ENCODE measurements around the gene ACAA2. TPM values are rescaled to one million over a fixed set of nuclear protein-coding genes. Genes with fewer than 3 reads are reported as not detected.

Gene ACAA2
- total and polyA plus RNA-seq, 2 experiments from 2014 or later: 91.1 to 126 TPM

- TF ChIP-seq, protein P1, sequence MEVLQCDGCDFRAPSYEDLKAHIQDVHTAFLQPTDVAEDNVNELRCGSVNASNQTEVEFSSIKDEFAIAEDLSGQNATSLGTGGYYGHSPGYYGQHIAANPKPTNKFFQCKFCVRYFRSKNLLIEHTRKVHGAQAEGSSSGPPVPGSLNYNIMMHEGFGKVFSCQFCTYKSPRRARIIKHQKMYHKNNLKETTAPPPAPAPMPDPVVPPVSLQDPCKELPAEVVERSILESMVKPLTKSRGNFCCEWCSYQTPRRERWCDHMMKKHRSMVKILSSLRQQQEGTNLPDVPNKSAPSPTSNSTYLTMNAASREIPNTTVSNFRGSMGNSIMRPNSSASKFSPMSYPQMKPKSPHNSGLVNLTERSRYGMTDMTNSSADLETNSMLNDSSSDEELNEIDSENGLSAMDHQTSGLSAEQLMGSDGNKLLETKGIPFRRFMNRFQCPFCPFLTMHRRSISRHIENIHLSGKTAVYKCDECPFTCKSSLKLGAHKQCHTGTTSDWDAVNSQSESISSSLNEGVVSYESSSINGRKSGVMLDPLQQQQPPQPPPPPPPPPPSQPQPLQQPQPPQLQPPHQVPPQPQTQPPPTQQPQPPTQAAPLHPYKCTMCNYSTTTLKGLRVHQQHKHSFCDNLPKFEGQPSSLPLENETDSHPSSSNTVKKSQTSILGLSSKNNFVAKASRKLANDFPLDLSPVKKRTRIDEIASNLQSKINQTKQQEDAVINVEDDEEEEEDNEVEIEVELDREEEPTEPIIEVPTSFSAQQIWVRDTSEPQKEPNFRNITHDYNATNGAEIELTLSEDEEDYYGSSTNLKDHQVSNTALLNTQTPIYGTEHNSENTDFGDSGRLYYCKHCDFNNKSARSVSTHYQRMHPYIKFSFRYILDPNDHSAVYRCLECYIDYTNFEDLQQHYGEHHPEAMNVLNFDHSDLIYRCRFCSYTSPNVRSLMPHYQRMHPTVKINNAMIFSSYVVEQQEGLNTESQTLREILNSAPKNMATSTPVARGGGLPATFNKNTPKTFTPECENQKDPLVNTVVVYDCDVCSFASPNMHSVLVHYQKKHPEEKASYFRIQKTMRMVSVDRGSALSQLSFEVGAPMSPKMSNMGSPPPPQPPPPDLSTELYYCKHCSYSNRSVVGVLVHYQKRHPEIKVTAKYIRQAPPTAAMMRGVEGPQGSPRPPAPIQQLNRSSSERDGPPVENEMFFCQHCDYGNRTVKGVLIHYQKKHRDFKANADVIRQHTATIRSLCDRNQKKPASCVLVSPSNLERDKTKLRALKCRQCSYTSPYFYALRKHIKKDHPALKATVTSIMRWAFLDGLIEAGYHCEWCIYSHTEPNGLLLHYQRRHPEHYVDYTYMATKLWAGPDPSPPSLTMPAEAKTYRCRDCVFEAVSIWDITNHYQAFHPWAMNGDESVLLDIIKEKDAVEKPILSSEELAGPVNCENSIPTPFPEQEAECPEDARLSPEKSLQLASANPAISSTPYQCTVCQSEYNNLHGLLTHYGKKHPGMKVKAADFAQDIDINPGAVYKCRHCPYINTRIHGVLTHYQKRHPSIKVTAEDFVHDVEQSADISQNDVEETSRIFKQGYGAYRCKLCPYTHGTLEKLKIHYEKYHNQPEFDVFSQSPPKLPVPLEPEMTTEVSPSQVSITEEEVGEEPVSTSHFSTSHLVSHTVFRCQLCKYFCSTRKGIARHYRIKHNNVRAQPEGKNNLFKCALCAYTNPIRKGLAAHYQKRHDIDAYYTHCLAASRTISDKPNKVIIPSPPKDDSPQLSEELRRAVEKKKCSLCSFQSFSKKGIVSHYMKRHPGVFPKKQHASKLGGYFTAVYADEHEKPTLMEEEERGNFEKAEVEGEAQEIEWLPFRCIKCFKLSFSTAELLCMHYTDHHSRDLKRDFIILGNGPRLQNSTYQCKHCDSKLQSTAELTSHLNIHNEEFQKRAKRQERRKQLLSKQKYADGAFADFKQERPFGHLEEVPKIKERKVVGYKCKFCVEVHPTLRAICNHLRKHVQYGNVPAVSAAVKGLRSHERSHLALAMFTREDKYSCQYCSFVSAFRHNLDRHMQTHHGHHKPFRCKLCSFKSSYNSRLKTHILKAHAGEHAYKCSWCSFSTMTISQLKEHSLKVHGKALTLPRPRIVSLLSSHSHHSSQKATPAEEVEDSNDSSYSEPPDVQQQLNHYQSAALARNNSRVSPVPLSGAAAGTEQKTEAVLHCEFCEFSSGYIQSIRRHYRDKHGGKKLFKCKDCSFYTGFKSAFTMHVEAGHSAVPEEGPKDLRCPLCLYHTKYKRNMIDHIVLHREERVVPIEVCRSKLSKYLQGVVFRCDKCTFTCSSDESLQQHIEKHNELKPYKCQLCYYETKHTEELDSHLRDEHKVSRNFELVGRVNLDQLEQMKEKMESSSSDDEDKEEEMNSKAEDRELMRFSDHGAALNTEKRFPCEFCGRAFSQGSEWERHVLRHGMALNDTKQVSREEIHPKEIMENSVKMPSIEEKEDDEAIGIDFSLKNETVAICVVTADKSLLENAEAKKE (CRISPR knock-in tag; IDR thresholded peaks at IDR 0.05): no peak
Observed at GRCh38 chr18:49851624-49852023, 38.3 kb upstream of the ACAA2 start (continued).

DNA sequence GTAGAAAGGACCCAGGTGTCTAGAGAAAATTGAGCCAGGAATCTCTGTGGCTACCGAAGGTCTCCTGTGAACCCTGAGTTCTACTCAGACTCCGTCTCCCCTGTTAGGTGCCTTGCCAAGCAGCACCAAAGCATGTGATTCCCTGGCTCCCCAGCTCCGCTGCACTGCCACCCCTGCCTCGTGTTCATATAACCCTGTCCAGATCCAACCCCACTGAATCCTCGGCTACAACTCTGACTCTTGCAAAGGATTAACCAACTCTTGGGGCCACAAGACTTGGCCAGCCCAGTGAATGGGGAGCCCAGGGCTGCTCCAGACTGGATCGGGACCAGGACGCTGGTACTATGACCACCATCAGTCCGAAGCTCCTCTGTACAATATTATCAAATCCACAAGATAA lies 37.3 kb upstream of the ACAA2 start:
- TF ChIP-seq JUNB (IDR thresholded peaks at IDR 0.05; ENCODE audit: unreplicated experiment) (no peak), ZNF331 (CRISPR knock-in tag; IDR thresholded peaks at IDR 0.05; ENCODE audit: low read depth) (no peak), CTCF (conservative IDR thresholded peaks at IDR 0.05; ENCODE audit: low read depth in 2 of 2) (no peak), POLR2AphosphoS5 (IDR thresholded peaks at IDR 0.05; ENCODE audit: low read depth) (no peak), CREB1 (CRISPR knock-in tag; IDR thresholded peaks at IDR 0.05; ENCODE audit: low read depth) (no peak), ZNF114 (CRISPR knock-in tag; IDR thresholded peaks at IDR 0.05) (no peak), STAT1 (IDR thresholded peaks at IDR 0.05; ENCODE audit: unreplicated experiment) (no peak), NANOG (IDR thresholded peaks at IDR 0.05; ENCODE audit: borderline replicate concordance) (no peak)
- TF ChIP-seq, protein P2, sequence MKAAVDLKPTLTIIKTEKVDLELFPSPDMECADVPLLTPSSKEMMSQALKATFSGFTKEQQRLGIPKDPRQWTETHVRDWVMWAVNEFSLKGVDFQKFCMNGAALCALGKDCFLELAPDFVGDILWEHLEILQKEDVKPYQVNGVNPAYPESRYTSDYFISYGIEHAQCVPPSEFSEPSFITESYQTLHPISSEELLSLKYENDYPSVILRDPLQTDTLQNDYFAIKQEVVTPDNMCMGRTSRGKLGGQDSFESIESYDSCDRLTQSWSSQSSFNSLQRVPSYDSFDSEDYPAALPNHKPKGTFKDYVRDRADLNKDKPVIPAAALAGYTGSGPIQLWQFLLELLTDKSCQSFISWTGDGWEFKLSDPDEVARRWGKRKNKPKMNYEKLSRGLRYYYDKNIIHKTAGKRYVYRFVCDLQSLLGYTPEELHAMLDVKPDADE (IDR thresholded peaks at IDR 0.05): no peak
- TF ChIP-seq, protein P3, sequence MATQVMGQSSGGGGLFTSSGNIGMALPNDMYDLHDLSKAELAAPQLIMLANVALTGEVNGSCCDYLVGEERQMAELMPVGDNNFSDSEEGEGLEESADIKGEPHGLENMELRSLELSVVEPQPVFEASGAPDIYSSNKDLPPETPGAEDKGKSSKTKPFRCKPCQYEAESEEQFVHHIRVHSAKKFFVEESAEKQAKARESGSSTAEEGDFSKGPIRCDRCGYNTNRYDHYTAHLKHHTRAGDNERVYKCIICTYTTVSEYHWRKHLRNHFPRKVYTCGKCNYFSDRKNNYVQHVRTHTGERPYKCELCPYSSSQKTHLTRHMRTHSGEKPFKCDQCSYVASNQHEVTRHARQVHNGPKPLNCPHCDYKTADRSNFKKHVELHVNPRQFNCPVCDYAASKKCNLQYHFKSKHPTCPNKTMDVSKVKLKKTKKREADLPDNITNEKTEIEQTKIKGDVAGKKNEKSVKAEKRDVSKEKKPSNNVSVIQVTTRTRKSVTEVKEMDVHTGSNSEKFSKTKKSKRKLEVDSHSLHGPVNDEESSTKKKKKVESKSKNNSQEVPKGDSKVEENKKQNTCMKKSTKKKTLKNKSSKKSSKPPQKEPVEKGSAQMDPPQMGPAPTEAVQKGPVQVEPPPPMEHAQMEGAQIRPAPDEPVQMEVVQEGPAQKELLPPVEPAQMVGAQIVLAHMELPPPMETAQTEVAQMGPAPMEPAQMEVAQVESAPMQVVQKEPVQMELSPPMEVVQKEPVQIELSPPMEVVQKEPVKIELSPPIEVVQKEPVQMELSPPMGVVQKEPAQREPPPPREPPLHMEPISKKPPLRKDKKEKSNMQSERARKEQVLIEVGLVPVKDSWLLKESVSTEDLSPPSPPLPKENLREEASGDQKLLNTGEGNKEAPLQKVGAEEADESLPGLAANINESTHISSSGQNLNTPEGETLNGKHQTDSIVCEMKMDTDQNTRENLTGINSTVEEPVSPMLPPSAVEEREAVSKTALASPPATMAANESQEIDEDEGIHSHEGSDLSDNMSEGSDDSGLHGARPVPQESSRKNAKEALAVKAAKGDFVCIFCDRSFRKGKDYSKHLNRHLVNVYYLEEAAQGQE (IDR thresholded peaks at IDR 0.05; ENCODE audit: unreplicated experiment): no peak
- Mint-ChIP-seq H3K27ac (no peak overlapping the region), H3K4me3 (no peak overlapping the region), H3K36me3 (ENCODE audit: low read depth) (no peaks in the 10 kb centered on the region; the same call in 2 of the 3 replicates), H3K4me1 (peaks cover 23% of the 10 kb centered on the region), H3K9me3 (no peaks in the 10 kb centered on the region), H3K27me3 (ENCODE audit: insufficient read depth, low read depth, poor library complexity) (peaks cover 8% of the 10 kb centered on the region)
- H3F3A ChIP-seq (replicated peaks; ENCODE audit: low read depth): no peaks in the 10 kb centered on the region
- H4K20me1 ChIP-seq (replicated peaks; ENCODE audit: insufficient read depth): no peaks in the 10 kb centered on the region
- no peaks in the 10 kb centered on the region for H3K79me2 ChIP-seq (replicated peaks; ENCODE audit: insufficient read depth)
- H2AFZ ChIP-seq: no peak overlapping the region
- ATAC-seq (no peak), DNase-seq (ENCODE audit: low spot score) (no peak)
- H3K4me3 ChIP-seq: no peak overlapping the region
- H3K27me3 ChIP-seq (ENCODE audit: insufficient read depth): no peaks in the 10 kb centered on the region
- H3K4me1 ChIP-seq (ENCODE audit: insufficient read depth): no peaks in the 10 kb centered on the region
- no peak overlapping the region for H3K4me2 ChIP-seq
- no peaks in the 10 kb centered on the region for H3K36me3 ChIP-seq (ENCODE audit: insufficient read depth)
- H3K9me2 ChIP-seq (ENCODE audit: insufficient read depth): no peaks in the 10 kb centered on the region
- no peak overlapping the region for H3K27ac ChIP-seq (ENCODE audit: low read depth)

Measured in GM23338 (cell line).